ENCODE data around the gene ATP2B2.

DNA sequence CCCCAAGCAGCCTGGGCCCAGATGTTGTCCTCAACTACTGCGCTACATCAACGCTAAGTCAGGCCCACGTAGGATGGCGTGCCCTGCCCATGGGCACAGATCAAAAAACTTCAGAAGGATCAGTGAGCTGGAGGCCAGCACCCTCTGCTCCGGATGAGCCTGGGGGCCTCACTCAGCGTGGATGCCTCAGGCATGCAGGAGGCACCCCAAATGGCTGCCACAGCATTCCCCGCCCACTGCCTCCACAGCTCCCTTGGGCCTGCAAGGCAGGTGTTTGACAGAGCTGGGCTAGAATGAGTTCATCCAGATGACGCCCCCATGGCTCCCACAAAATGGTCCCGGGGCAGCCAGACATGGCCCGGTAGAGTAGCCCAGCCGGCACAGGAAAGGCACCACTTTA lies 7.1 kb downstream of the ATP2B2 start:
- TF ChIP-seq POLR2A (IDR thresholded peaks at IDR 0.05), result no peak
- TF ChIP-seq, protein P1, sequence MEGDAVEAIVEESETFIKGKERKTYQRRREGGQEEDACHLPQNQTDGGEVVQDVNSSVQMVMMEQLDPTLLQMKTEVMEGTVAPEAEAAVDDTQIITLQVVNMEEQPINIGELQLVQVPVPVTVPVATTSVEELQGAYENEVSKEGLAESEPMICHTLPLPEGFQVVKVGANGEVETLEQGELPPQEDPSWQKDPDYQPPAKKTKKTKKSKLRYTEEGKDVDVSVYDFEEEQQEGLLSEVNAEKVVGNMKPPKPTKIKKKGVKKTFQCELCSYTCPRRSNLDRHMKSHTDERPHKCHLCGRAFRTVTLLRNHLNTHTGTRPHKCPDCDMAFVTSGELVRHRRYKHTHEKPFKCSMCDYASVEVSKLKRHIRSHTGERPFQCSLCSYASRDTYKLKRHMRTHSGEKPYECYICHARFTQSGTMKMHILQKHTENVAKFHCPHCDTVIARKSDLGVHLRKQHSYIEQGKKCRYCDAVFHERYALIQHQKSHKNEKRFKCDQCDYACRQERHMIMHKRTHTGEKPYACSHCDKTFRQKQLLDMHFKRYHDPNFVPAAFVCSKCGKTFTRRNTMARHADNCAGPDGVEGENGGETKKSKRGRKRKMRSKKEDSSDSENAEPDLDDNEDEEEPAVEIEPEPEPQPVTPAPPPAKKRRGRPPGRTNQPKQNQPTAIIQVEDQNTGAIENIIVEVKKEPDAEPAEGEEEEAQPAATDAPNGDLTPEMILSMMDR (IDR thresholded peaks at IDR 0.05), result no peak

Measured in uterus (tissue), 2 donors.